ENCODE results near the gene KRT6B.
"Not testable (repeated sequence)": the region's sequence is repeated elsewhere in the genome, so short reads cannot be mapped to it uniquely, and the experiment has no call there.

The KRT6B gene

DNA sequence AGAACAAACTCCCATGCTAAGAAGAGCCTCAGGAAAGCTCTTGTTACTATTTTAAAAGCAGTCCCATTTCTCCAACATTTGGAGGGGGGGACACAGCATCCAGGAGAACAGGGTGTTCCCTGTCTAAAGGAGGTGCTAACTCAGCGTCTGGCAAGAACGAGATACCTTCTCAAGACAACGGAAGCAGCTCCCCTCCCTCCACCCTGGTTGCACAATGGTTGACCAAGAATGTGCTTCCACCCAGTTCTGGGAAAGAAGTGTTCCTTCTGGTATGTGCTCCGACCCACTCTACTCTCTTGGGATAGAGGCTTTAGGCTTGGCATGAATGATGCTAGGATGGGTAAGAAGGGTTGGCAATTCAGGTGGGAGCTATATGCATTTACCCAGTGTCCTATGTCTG, 42.6 kb upstream of the KRT6B start:
- H3K4me3 ChIP-seq (IDR thresholded peaks at IDR 0.05; ENCODE audit: insufficient read depth, low read depth, low read length): no peak overlapping the region
- TF ChIP-seq, protein P1, sequence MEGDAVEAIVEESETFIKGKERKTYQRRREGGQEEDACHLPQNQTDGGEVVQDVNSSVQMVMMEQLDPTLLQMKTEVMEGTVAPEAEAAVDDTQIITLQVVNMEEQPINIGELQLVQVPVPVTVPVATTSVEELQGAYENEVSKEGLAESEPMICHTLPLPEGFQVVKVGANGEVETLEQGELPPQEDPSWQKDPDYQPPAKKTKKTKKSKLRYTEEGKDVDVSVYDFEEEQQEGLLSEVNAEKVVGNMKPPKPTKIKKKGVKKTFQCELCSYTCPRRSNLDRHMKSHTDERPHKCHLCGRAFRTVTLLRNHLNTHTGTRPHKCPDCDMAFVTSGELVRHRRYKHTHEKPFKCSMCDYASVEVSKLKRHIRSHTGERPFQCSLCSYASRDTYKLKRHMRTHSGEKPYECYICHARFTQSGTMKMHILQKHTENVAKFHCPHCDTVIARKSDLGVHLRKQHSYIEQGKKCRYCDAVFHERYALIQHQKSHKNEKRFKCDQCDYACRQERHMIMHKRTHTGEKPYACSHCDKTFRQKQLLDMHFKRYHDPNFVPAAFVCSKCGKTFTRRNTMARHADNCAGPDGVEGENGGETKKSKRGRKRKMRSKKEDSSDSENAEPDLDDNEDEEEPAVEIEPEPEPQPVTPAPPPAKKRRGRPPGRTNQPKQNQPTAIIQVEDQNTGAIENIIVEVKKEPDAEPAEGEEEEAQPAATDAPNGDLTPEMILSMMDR (conservative IDR thresholded peaks at IDR 0.05; ENCODE audit: low read depth, low read length): no peak
- no peak overlapping the region for H2AFZ ChIP-seq (ENCODE audit: low read depth)
- H3K4me2 ChIP-seq: no peak overlapping the region
- no peaks in the 10 kb centered on the region for H4K20me1 ChIP-seq (ENCODE audit: insufficient read depth)
- H3K9ac ChIP-seq: no peak overlapping the region
- H3K27ac ChIP-seq: no peak overlapping the region
- H3K79me2 ChIP-seq (ENCODE audit: insufficient read depth, low read depth): no peaks in the 10 kb centered on the region
- no peaks in the 10 kb centered on the region for H3K36me3 ChIP-seq (ENCODE audit: insufficient read depth)
- H3K4me1 ChIP-seq (ENCODE audit: low read depth, poor library complexity, severe bottlenecking): no peaks in the 10 kb centered on the region
- peaks cover 15% of the 10 kb centered on the region; the same call in 1 of the 2 replicates for H3K27me3 ChIP-seq (ENCODE audit: insufficient read depth, low read depth)

GRCh38 chr12:52494100-52494499, 42.2 kb upstream of the KRT6B start:
- Histone ChIP-seq H3K4me3 (IDR thresholded peaks at IDR 0.05; ENCODE audit: insufficient read depth, low read depth, low read length) (no peak overlapping the region), H3K27ac (no peak overlapping the region), H2AFZ (ENCODE audit: low read depth) (no peak overlapping the region), H3K9ac (no peak overlapping the region), H3K27me3 (ENCODE audit: insufficient read depth, low read depth) (peaks cover 15% of the 10 kb centered on the region; the same call in 1 of the 2 replicates), H3K79me2 (ENCODE audit: insufficient read depth, low read depth) (no peaks in the 10 kb centered on the region), H3K4me1 (ENCODE audit: low read depth, poor library complexity, severe bottlenecking) (no peaks in the 10 kb centered on the region), H4K20me1 (ENCODE audit: insufficient read depth) (no peaks in the 10 kb centered on the region), H3K4me2 (no peak overlapping the region), H3K36me3 (ENCODE audit: insufficient read depth) (no peaks in the 10 kb centered on the region)
- TF ChIP-seq, protein P1 (conservative IDR thresholded peaks at IDR 0.05; ENCODE audit: low read depth, low read length): no peak

GRCh38 chr12:52493172-52493571, 41.2 kb upstream of the KRT6B start, which contains the start of gene KRT6A:
Gene KRT6A (minus strand): TSS chr12:52493257. CDS start chr12:52493188, 69 bp downstream.
- no peaks in the 10 kb centered on the region for H3K4me1 ChIP-seq (ENCODE audit: low read depth, poor library complexity, severe bottlenecking)
- H3K4me3 ChIP-seq (IDR thresholded peaks at IDR 0.05; ENCODE audit: insufficient read depth, low read depth, low read length): no peak within 1 kb of the TSS
- no peaks in the 10 kb centered on the region for H4K20me1 ChIP-seq (ENCODE audit: insufficient read depth)
- H2AFZ ChIP-seq (ENCODE audit: low read depth): no peak within 1 kb of the TSS
- H3K36me3 ChIP-seq (ENCODE audit: insufficient read depth): no peaks in the 10 kb centered on the region
- peaks cover 15% of the 10 kb centered on the region; the same call in 1 of the 2 replicates for H3K27me3 ChIP-seq (ENCODE audit: insufficient read depth, low read depth)
- TF ChIP-seq, protein P1 (conservative IDR thresholded peaks at IDR 0.05; ENCODE audit: low read depth, low read length): no peak
- H3K9ac ChIP-seq: no peak within 1 kb of the TSS
- no peak within 1 kb of the TSS for H3K4me2 ChIP-seq
- H3K79me2 ChIP-seq (ENCODE audit: insufficient read depth, low read depth): no peaks in the 10 kb centered on the region
- H3K27ac ChIP-seq: no peak within 1 kb of the TSS

- H4K20me1 ChIP-seq (ENCODE audit: insufficient read depth); H2AFZ ChIP-seq (ENCODE audit: low read depth); H3K36me3 ChIP-seq (ENCODE audit: insufficient read depth); H3K4me3 ChIP-seq (IDR thresholded peaks at IDR 0.05; ENCODE audit: insufficient read depth, low read depth, low read length); H3K79me2 ChIP-seq (ENCODE audit: insufficient read depth, low read depth); H3K4me2 ChIP-seq; H3K4me1 ChIP-seq (ENCODE audit: low read depth, poor library complexity, severe bottlenecking); H3K9ac ChIP-seq; H3K27ac ChIP-seq: not testable (repeated sequence)
- peaks cover 15% of the 10 kb centered on the region; the same call in 1 of the 2 replicates for H3K27me3 ChIP-seq (ENCODE audit: insufficient read depth, low read depth)
These were observed 40.5 kb upstream of the KRT6B start for GRCh38 chr12:52492405-52492804.

GRCh38 chr12:52491495-52491894, 39.5 kb upstream of the KRT6B start:
- H2AFZ ChIP-seq (ENCODE audit: low read depth); H3K9ac ChIP-seq; H3K36me3 ChIP-seq (ENCODE audit: insufficient read depth); H3K4me3 ChIP-seq (IDR thresholded peaks at IDR 0.05; ENCODE audit: insufficient read depth, low read depth, low read length); H3K27ac ChIP-seq; H4K20me1 ChIP-seq (ENCODE audit: insufficient read depth); H3K4me1 ChIP-seq (ENCODE audit: low read depth, poor library complexity, severe bottlenecking); H3K4me2 ChIP-seq; H3K79me2 ChIP-seq (ENCODE audit: insufficient read depth, low read depth): not testable (repeated sequence)
- H3K27me3 ChIP-seq (ENCODE audit: insufficient read depth, low read depth): peaks cover 15% of the 10 kb centered on the region; the same call in 1 of the 2 replicates
